CD4-positive, alpha-beta T cell treated with Interleukin-1 beta for 1 hour (primary cell): Measurements from ENCODE around the gene MAP3K20.
"Not testable (repeated sequence)": the region's sequence is repeated elsewhere in the genome, so short reads cannot be mapped to it uniquely, and the experiment has no call there.

ENCODE experiments used
- DNase-seq, 2 donors: peaks; one replicate each; pipeline ENCODE4 v3.0.0-alpha.2; 2020 to 2022

MAP3K20 gene

GRCh38 chr2:173207124-173207523 lies 131.5 kb downstream of the MAP3K20 start:
- DNase-seq, result not testable (repeated sequence)

DNA sequence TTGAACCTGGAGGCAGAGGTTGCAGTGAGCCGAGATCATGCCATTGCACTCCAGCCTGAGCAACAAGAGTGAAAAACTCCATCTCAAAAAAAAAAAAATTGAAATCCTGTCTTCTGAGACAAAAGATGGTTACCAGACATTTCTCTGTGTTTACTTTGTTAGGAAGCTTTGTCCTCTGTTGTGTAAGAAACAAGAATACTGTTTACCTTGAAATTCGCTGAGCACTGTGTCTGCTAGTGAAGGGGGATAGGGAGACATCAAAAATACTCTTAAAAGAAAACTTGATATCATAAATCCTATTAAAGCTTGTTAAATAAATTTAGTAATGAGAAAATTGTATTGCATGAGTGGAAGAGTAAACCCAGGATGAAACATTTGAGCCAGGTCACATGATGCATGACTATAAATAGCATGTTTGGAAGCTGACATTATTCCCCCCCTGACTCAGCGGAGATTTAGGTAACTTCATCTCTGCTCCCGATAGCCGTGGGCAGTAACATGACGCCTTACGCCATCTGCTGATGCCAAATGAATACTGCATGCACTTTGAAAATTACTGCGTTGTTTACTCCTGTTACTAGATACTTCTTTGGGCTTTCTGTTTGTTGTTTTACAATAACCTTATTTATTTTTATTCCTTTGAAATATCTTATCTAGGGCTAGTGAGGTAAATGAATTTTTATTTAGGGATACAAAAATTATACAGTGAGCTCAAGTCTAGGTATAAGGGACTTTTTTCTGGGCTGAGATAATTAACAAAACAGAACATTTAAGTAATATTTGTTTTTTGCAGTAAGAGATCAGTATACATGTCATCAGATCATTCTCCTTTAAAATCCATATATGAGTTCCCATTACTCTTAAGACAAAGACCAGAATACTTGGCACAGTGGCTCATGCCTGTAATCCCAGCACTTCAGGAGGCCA lies 134.9 kb downstream of the MAP3K20 start:
- peak; percentile 37 to 57 for DNase-seq

DNA sequence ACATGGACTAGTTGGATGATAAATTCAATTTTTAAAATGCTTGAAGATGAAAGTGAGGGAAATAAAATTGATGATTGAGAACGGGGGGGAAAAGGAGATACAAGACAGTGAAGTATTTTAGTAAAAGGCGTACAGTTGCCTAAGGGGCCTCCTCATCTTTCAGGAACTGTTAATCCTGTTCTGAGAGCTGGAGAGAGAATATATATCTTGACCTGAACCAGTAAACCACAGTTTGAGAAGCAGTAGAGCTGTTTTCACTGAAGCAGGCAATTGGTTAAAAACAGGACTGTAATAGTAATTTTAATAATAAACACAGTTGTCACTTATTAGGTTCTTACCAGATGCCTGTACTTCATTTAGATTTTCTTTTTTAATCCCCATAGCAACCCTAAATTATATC lies 137.5 kb downstream of the MAP3K20 start:
- no peak for DNase-seq

- no peak for DNase-seq
Observed at GRCh38 chr2:173214213-173214612, 138.6 kb downstream of the MAP3K20 start.

GRCh38 chr2:173215316-173215715 lies 139.7 kb downstream of the MAP3K20 start:
- no peak for DNase-seq

GRCh38 chr2:173216051-173216450 lies 140.4 kb downstream of the MAP3K20 start:
- no peak for DNase-seq

DNA sequence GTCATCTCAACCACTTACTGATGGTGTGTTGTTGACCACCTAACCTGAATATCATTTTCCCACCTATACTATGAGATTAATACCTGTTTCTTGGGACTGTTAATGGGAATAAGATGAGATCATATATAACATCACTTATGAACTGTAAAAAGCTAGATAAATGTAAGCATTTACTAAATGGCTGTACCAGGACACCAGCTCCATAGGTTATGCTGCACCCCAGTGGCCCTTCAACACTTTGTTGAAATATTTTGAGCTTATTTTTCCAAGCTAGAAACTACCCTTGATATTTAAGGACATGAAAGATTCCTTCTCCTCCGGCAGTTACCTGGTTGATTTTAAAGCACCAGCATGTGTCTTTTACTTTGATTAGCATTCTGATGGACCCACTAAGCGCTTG lies 141.0 kb downstream of the MAP3K20 start:
- no peak for DNase-seq

GRCh38 chr2:173217116-173217840 lies 141.6 kb downstream of the MAP3K20 start:
- DNase-seq, result no peak

DNA sequence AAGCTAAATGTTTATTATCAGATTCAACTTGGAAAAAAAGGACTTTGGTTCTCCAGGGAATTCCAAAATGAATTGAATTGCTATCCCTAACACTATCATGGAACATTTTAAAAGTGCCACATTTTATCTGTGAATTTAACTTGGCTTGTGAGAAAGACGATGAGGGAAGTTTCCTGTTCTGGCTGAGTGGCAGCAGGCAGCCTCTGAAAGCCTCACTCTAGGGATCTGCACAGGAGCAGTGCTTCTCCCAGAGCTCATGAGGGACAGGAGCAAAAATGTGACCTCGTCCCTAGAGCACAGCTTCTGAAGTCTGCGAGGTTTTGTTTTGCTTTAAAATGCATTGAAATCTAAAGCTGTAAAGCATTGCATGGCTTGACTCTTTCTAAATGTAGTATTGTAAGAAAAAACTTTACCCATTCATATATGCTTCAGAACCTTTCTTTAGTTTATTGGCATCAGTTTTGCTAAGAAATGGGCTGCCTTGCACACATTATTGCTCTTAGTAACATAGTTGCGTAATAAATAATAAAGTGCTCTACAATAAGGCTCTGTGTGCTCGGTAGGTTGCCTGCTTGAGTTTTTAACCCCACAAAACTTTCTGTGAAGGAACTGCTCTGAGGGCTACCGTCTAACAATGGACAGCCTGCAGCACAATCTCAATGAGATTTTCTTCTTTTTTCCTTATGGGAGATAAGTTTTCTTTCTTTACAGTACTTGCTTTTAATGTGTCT lies 142.8 kb downstream of the MAP3K20 start:
- no peak for DNase-seq

DNA sequence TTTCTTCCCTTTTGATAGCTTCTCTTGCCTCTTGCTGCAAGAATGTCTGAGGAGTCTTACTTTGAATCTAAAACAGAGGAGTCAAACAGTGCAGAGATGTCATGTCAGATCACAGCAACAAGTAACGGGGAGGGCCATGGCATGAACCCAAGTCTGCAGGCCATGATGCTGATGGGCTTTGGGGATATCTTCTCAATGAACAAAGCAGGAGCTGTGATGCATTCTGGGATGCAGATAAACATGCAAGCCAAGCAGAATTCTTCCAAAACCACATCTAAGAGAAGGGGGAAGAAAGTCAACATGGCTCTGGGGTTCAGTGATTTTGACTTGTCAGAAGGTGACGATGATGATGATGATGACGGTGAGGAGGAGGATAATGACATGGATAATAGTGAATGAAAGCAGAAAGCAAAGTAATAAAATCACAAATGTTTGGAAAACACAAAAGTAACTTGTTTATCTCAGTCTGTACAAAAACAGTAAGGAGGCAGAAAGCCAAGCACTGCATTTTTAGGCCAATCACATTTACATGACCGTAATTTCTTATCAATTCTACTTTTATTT lies 145.6 kb downstream of the MAP3K20 start:
- DNase-seq, result no peak

GRCh38 chr2:173221937-173222594 lies 146.4 kb downstream of the MAP3K20 start:
- no peak for DNase-seq

DNA sequence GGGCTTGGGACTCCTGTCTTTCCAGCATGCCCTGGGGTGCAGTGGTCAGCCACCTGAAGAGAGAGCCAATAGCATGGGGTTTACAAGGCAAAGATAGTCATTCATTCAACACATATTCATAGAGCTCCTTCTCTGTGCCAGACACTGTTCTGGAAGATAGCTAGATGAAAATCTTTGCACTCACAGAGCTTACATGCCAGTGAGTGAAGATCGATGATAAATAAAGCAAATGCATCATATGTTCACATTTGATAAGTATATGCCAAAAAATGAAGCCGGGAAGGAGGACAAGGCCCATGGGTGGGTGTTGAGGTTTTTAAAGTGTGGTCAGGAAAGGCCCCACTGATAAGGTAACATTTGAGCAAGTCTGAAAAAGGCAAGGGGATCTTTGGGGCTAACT lies 148.2 kb downstream of the MAP3K20 start:
- no peak for DNase-seq

DNA sequence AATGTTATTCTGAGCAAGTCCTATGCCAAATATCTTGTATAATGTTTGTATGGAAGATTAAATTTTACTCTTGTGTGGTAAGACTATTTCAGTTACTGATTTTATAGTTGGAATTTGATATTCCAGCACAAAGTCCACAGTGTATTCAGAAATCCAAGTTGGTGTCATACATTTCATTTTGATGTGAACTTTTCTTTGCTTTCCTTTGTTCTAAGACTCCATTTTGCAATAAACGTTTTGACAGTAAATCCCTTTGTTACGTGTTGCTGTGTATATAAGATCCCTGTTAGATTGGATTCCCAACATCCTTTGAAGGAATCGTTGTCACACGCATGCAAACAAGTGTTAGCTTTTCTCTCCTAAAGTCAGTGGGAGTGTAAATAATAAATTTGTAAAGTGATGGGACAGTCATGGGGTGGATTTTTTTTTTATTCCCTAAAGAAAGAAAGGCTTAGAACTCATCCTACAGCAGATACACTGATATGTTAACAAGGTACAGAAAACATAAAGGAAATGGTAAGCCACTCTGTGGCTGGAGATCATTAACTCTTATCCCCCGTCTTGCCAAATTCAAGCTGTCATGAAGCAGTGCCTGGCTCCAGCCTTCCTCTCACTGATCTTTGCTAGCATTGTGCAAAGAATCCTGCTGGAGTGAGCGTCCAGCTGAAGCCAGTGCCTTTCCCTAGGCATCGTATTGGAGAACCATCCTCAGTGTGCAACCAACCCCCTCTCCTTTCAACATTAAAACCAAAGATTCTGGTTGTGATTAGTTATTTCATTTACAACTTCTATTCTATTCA lies 151.5 kb downstream of the MAP3K20 start:
- DNase-seq, result no peak

GRCh38 chr2:173229086-173229485 lies 153.4 kb downstream of the MAP3K20 start:
- DNase-seq, result no peak

- no peak for DNase-seq
Observed at GRCh38 chr2:173230181-173230580, 154.5 kb downstream of the MAP3K20 start.

GRCh38 chr2:173231042-173231441 lies 155.4 kb downstream of the MAP3K20 start:
- DNase-seq, result no peak

GRCh38 chr2:173231465-173231864 lies 155.8 kb downstream of the MAP3K20 start:
- DNase-seq, result no peak

- no peak for DNase-seq
Observed at GRCh38 chr2:173232956-173233744, 157.5 kb downstream of the MAP3K20 start.

- DNase-seq, result no peak
Observed at GRCh38 chr2:173235947-173236803, 160.5 kb downstream of the MAP3K20 start.

- DNase-seq, result no peak
Observed at GRCh38 chr2:173238385-173238784, 162.7 kb downstream of the MAP3K20 start.
